Medulla oblongata (tissue), 1 donor: Measurements from ENCODE around the gene TMEM217.
A peak's percentile ranks its signal among the peaks of the same experiment; 100 is the strongest.

Experiments used
- DNase-seq: peaks from one replicate; pipeline ENCODE4 v3.0.0-alpha.2; 2015; ENCODE audit errors: extremely low spot score

TMEM217 gene

DNA sequence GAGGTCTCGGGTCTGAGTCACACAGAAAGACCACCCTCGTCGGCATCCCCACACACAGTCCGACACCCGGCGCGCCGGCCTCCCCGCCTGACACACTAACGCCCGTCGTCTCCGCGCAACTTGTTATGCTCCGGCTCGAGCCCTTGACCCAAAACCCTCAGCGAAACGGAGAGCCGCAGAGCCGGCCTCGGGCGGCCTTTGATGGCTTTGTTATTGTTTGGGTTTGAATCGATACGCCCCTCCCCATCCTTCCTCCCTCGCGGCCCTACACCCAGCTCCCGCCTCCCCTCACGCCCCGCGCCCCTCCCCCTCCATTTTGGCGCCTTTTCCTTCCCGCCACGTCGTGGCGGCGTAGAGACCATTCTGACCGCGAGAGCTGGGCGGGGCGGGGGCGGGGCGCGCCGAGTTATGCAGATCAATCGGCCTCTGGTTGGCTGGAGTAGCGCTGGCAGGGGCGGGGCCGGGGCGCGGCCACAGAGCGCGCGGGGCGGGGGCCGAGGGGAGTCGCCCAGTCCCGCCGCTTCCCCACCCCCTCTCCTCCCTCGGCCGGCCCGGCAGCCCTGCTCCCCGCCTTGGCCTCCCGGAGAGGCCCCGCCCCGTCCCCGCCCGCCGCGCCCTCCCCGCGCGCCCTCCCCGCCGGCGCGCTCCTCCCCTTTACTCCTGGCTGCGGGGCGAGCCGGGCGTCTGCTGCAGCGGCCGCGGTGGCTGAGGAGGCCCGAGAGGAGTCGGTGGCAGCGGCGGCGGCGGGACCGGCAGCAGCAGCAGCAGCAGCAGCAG, 88.3 kb downstream of the TMEM217 start, which contains the start of gene PIM1:
TSS of gene PIM1 (plus strand) at position 657 of the 777 bp plus-strand sequence. CDS start 424 bp downstream, outside the sequence.
- peak; percentile 98 for DNase-seq

DNA sequence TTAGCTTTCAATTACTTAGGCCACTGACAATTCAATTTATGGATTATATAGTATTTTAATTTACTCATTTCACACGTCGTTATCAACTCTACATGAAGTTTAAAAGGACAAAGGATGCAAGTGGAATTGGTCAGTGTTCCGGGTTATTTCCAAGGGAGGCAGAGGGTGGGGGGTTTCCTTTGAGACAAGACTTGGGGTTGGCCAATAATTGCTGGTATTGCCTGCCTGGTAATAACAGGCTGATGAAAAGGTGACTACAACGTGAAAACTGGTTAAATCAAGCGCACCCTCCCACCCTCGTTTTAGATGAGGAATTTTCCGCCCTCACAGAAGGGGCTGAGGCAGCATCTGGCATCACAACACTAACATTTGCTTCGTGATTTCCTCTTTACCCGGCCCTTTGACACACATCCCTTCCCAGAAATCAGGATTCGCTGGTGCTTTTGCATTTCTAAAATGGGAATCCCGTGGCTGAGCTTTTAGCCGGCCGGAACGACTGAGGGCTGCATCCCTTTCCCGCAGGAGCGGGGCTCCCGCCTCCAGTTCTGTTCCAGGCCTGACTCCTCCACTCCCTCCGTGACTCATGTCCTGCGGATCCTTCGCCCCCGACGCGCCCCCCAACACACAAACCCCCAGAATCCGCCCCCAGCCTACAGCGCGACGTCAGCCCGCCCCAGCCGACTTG, 89.0 kb downstream of the TMEM217 start:
- DNase-seq, result peak; percentile 64

DNA sequence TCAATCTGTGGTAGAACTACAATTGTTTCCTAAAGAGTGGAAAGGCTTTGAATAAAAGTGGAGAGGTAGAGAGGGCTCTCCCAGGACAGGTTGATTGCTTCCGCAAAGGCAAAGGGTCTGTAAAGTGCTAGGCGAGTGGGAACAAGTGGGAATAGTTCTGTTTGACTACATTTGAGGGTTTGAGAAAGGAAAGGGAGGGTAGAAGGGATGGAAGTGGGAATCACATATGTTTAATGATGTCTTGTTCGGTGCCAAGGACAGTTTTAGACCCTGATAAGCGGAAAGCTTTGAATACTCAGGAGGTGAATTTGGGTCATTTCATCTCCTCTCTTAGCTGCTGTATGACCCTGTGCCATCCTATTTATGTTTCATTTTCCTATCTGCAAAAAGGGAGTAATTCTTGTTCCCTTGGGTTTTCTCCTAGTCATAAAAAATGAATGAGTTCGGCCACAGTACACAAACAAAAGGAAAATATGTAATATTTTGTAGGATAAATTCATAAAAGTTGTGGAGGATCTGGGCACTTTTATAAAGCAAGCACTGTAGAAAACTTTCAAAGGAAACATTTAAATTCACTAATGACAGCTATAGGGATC, 89.7 kb downstream of the TMEM217 start:
- no peak for DNase-seq

DNA sequence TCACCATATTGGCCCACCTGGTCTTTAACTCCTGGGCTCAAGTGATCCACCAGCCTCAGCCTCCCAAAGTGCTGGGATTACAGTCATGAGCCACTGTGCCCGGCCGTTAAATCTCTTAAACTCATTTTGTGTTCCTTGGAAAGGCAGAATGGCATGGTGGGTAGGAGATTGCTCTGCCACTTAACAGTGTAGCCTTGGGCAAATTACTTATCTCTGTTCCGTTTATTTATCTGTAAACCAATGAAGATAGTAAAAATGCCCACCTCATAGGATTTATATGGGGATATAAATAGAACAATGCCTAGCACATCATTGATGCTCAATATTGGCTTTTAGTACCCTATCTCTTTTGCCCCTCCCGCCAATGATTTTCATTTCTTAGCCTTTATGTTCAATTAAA, 95.2 kb downstream of the TMEM217 start:
- no peak for DNase-seq
